ENCODE measurements around the gene CTR9. TPM values are rescaled to one million over a fixed set of nuclear protein-coding genes. Genes with fewer than 3 reads are reported as not detected.

Gene CTR9
- total RNA-seq, 1 donor from 2014 or later = 38.6 TPM

GRCh38 chr11:10807493-10808234 lies 56.6 kb downstream of the CTR9 start:
- H3K9me3 Mint-ChIP-seq (ENCODE audit: low read depth) = no peaks in the 10 kb centered on the region
- no peaks in the 10 kb centered on the region for H3K27me3 Mint-ChIP-seq
- H3K36me3 Mint-ChIP-seq (ENCODE audit: insufficient read depth) = peaks cover 43% of the 10 kb centered on the region
- peak; percentile 29 for DNase-seq (ENCODE audit: low spot score, unreplicated experiment)
- H3K4me3 Mint-ChIP-seq (ENCODE audit: low read depth) = peak overlapping the region; percentile 93
- H3K4me1 Mint-ChIP-seq (ENCODE audit: low read depth) = peaks cover 43% of the 10 kb centered on the region
- TF ChIP-seq CTCF (IDR thresholded peaks at IDR 0.05; ENCODE audit: unreplicated experiment) = no peak
- H3K27ac Mint-ChIP-seq = peak overlapping the region; percentile 99

- Mint-ChIP-seq H3K4me3 (ENCODE audit: low read depth) (peak overlapping the region; percentile 93), H3K27me3 (no peaks in the 10 kb centered on the region), H3K36me3 (ENCODE audit: insufficient read depth) (peaks cover 42% of the 10 kb centered on the region), H3K9me3 (ENCODE audit: low read depth) (no peaks in the 10 kb centered on the region), H3K4me1 (ENCODE audit: low read depth) (peaks cover 43% of the 10 kb centered on the region), H3K27ac (peak overlapping the region; percentile 99)
- no peak for TF ChIP-seq CTCF (IDR thresholded peaks at IDR 0.05; ENCODE audit: unreplicated experiment)
- no peak for DNase-seq (ENCODE audit: low spot score, unreplicated experiment)
Measured at GRCh38 chr11:10808235-10808552, 57.1 kb downstream of the CTR9 start.

- H3K27ac Mint-ChIP-seq = peak within 1 kb of the TSS; percentile 99
- peak; percentile 97 for DNase-seq (ENCODE audit: low spot score, unreplicated experiment)
- H3K27me3 Mint-ChIP-seq = no peaks in the 10 kb centered on the region
- H3K4me3 Mint-ChIP-seq (ENCODE audit: low read depth) = peak within 1 kb of the TSS; percentile 93
- H3K4me1 Mint-ChIP-seq (ENCODE audit: low read depth) = peaks cover 38% of the 10 kb centered on the region
- TF ChIP-seq CTCF (IDR thresholded peaks at IDR 0.05; ENCODE audit: unreplicated experiment) = no peak
- H3K36me3 Mint-ChIP-seq (ENCODE audit: insufficient read depth) = peaks cover 37% of the 10 kb centered on the region
- no peaks in the 10 kb centered on the region for H3K9me3 Mint-ChIP-seq (ENCODE audit: low read depth)
Measured at GRCh38 chr11:10808553-10809372, 57.7 kb downstream of the CTR9 start, which contains the start of gene EIF4G2. Gene EIF4G2 (minus strand): TSS chr11:10808926.

GRCh38 chr11:10809373-10810160 lies 58.5 kb downstream of the CTR9 start:
- Mint-ChIP-seq H3K27me3 (peaks cover 4% of the 10 kb centered on the region), H3K4me3 (ENCODE audit: low read depth) (peak overlapping the region; percentile 93), H3K27ac (peak overlapping the region; percentile 99), H3K36me3 (ENCODE audit: insufficient read depth) (peaks cover 30% of the 10 kb centered on the region), H3K4me1 (ENCODE audit: low read depth) (peaks cover 34% of the 10 kb centered on the region), H3K9me3 (ENCODE audit: low read depth) (no peaks in the 10 kb centered on the region)
- DNase-seq (ENCODE audit: low spot score, unreplicated experiment) = no peak
- TF ChIP-seq CTCF (IDR thresholded peaks at IDR 0.05; ENCODE audit: unreplicated experiment) = no peak

- H3K27me3 Mint-ChIP-seq = peaks cover 12% of the 10 kb centered on the region
- peaks cover 11% of the 10 kb centered on the region for H3K4me1 Mint-ChIP-seq (ENCODE audit: low read depth)
- H3K9me3 Mint-ChIP-seq (ENCODE audit: low read depth) = no peaks in the 10 kb centered on the region
- TF ChIP-seq CTCF (IDR thresholded peaks at IDR 0.05; ENCODE audit: unreplicated experiment) = no peak
- H3K4me3 Mint-ChIP-seq (ENCODE audit: low read depth) = no peak overlapping the region
- DNase-seq (ENCODE audit: low spot score, unreplicated experiment) = no peak
- no peaks in the 10 kb centered on the region for H3K36me3 Mint-ChIP-seq (ENCODE audit: insufficient read depth)
- no peak overlapping the region for H3K27ac Mint-ChIP-seq
Measured at GRCh38 chr11:10813945-10814344, 62.9 kb downstream of the CTR9 start.

All from progenitor cell of endocrine pancreas (in vitro differentiated cells).